GM12864 (cell line): ENCODE data around the gene ERFL.

Source experiments
- DNase-seq: peaks from one replicate; pipeline ENCODE4 v3.0.0-alpha.2; 2011; ENCODE audit warnings: low read depth
- H3K4me3 ChIP-seq: 2 replicates; pipeline ENCODE4 v1.5.1; 2011; ENCODE audit warnings: mild to moderate bottlenecking, low read depth, low read length, control low read depth
- CTCF ChIP-seq: IDR thresholded peaks from 2 replicates; pipeline ENCODE4 v1.5.1; 2011; ENCODE audit warnings: low read depth, mild to moderate bottlenecking, moderate library complexity, low read length, control low read depth, inconsistent platforms; ENCODE audit errors: missing control alignments

Gene ERFL

GRCh38 chr19:41928221-41928683 lies at the start of gene ERFL:
Gene ERFL, minus strand, starts transcription at chr19:41928449. Its CDS starts 15,530 bp downstream, at chr19:41912919.
- DNase-seq = no peak
- peak within 1 kb of the TSS; percentile 54 for H3K4me3 ChIP-seq
- TF ChIP-seq CTCF = no peak

GRCh38 chr19:41977916-41978315 lies 49.7 kb upstream of the ERFL start:
- DNase-seq = no peak
- no peak for TF ChIP-seq CTCF

GRCh38 chr19:41974652-41975051 lies 46.4 kb upstream of the ERFL start:
- no peak for TF ChIP-seq CTCF
- no peak overlapping the region for H3K4me3 ChIP-seq
- DNase-seq = no peak

More at GRCh38 chr19:41977916-41978315, 49.7 kb upstream of the ERFL start:
- H3K4me3 ChIP-seq = no peak overlapping the region

GRCh38 chr19:41971363-41971762 lies 43.1 kb upstream of the ERFL start:
- TF ChIP-seq CTCF = no peak
- DNase-seq = no peak
- H3K4me3 ChIP-seq = no peak overlapping the region

GRCh38 chr19:41969772-41970458 lies 41.7 kb upstream of the ERFL start:
- no peak for DNase-seq
- TF ChIP-seq CTCF = no peak
- no peak overlapping the region for H3K4me3 ChIP-seq

- DNase-seq = no peak
- no peak overlapping the region for H3K4me3 ChIP-seq
- no peak for TF ChIP-seq CTCF
Measured at GRCh38 chr19:41968751-41969595, 40.7 kb upstream of the ERFL start.
